ENCODE results near the gene VWC2L. TPM values are rescaled to one million over a fixed set of nuclear protein-coding genes. Genes with fewer than 3 reads are reported as not detected.

Gene VWC2L
- polyA plus RNA-seq, 1 experiment: not detected

GRCh38 chr2:214410128-214410775, 602 bp upstream of the VWC2L start:
- POLR2A ChIA-PET: no interaction called here
- TF ChIP-seq, protein P1, sequence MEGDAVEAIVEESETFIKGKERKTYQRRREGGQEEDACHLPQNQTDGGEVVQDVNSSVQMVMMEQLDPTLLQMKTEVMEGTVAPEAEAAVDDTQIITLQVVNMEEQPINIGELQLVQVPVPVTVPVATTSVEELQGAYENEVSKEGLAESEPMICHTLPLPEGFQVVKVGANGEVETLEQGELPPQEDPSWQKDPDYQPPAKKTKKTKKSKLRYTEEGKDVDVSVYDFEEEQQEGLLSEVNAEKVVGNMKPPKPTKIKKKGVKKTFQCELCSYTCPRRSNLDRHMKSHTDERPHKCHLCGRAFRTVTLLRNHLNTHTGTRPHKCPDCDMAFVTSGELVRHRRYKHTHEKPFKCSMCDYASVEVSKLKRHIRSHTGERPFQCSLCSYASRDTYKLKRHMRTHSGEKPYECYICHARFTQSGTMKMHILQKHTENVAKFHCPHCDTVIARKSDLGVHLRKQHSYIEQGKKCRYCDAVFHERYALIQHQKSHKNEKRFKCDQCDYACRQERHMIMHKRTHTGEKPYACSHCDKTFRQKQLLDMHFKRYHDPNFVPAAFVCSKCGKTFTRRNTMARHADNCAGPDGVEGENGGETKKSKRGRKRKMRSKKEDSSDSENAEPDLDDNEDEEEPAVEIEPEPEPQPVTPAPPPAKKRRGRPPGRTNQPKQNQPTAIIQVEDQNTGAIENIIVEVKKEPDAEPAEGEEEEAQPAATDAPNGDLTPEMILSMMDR (IDR thresholded peaks at IDR 0.05; ENCODE audit: insufficient read depth, low read depth, low read length): no peak
- no peak for DNase-seq (ENCODE audit: low read depth)
- Histone ChIP-seq H3K27me3 (ENCODE audit: control insufficient read depth, insufficient read depth, low read length) (no peaks in the 10 kb centered on the region), H3K36me3 (ENCODE audit: control insufficient read depth, insufficient read depth, low read length) (no peaks in the 10 kb centered on the region), H3K4me3 (ENCODE audit: low read depth, low read length) (no peak overlapping the region)
- CTCF ChIA-PET: interaction anchor here (1.0 kb wide), 1 partner anchor 10 kb away, joined by 3 read pairs; no protein-coding TSS in a partner anchor

- H3K27me3 ChIP-seq (ENCODE audit: control insufficient read depth, insufficient read depth, low read length): no peaks in the 10 kb centered on the region
- no peak for DNase-seq (ENCODE audit: low read depth)
- H3K36me3 ChIP-seq (ENCODE audit: control insufficient read depth, insufficient read depth, low read length): no peaks in the 10 kb centered on the region
- TF ChIP-seq, protein P1 (IDR thresholded peaks at IDR 0.05; ENCODE audit: insufficient read depth, low read depth, low read length): no peak
- H3K4me3 ChIP-seq (ENCODE audit: low read depth, low read length): no peak overlapping the region
- ChIA-PET CTCF (no interaction called here), POLR2A (no interaction called here)
Measured at GRCh38 chr2:214412679-214413078, 1.8 kb downstream of the VWC2L start.

GRCh38 chr2:214436470-214436869, 25.6 kb downstream of the VWC2L start:
- no peaks in the 10 kb centered on the region for H3K36me3 ChIP-seq (ENCODE audit: control insufficient read depth, insufficient read depth, low read length)
- no peaks in the 10 kb centered on the region for H3K27me3 ChIP-seq (ENCODE audit: control insufficient read depth, insufficient read depth, low read length)
- POLR2A ChIA-PET: no interaction called here
- CTCF ChIA-PET: no interaction called here
- H3K4me3 ChIP-seq (ENCODE audit: low read depth, low read length): no peak overlapping the region
- no peak for DNase-seq (ENCODE audit: low read depth)
- TF ChIP-seq, protein P1 (IDR thresholded peaks at IDR 0.05; ENCODE audit: insufficient read depth, low read depth, low read length): no peak

- H3K36me3 ChIP-seq (ENCODE audit: control insufficient read depth, insufficient read depth, low read length): no peaks in the 10 kb centered on the region
- DNase-seq (ENCODE audit: low read depth): no peak
- H3K4me3 ChIP-seq (ENCODE audit: low read depth, low read length): no peak overlapping the region
- ChIA-PET POLR2A (no interaction called here), CTCF (no interaction called here)
- H3K27me3 ChIP-seq (ENCODE audit: control insufficient read depth, insufficient read depth, low read length): no peaks in the 10 kb centered on the region
- TF ChIP-seq, protein P1 (IDR thresholded peaks at IDR 0.05; ENCODE audit: insufficient read depth, low read depth, low read length): no peak
Measured at GRCh38 chr2:214450118-214450894, 39.5 kb downstream of the VWC2L start.

GRCh38 chr2:214451516-214452275, 40.8 kb downstream of the VWC2L start:
- TF ChIP-seq, protein P1 (IDR thresholded peaks at IDR 0.05; ENCODE audit: insufficient read depth, low read depth, low read length): no peak
- Histone ChIP-seq H3K27me3 (ENCODE audit: control insufficient read depth, insufficient read depth, low read length) (no peaks in the 10 kb centered on the region), H3K4me3 (ENCODE audit: low read depth, low read length) (no peak overlapping the region), H3K36me3 (ENCODE audit: control insufficient read depth, insufficient read depth, low read length) (no peaks in the 10 kb centered on the region)
- ChIA-PET CTCF (interaction anchor here (1.0 kb wide), 1 partner anchor 9 kb away, joined by 3 read pairs; no protein-coding TSS in a partner anchor), POLR2A (no interaction called here)
- no peak for DNase-seq (ENCODE audit: low read depth)

Measured in BJ (cell line).